Activated naive CD4-positive, alpha-beta T cell treated with anti-CD3 and anti-CD28 coated beads, Interleukin-2, amount 10 ng/mL, durations not matched to agents 7 days and 5 days (primary cell): Measurements from ENCODE around the gene FBRS.

ENCODE experiments used
- CTCF ChIA-PET: fragments of 350-600 bp; sonication (Branson Sonifier 250); formaldehyde crosslinking; loops from one replicate; lab custom pipeline; 2021; ENCODE audit warnings: antibody characterized with exemption; lab: Charles Lee
- DNase-seq: peaks from one replicate; pipeline ENCODE4 v3.0.0-alpha.2; 2020
- H3K27ac Mint-ChIP-seq: one replicate; pipeline ENCODE4 v1.8.0; 2021; ENCODE audit warnings: mild to moderate bottlenecking, moderate library complexity, mixed read lengths
- H3K27me3 Mint-ChIP-seq: one replicate; pipeline ENCODE4 v1.8.0; 2021; ENCODE audit warnings: mild to moderate bottlenecking, mixed read lengths
- H3K36me3 Mint-ChIP-seq: one replicate; pipeline ENCODE4 v1.8.0; 2021; ENCODE audit warnings: mixed read lengths
- H3K4me1 Mint-ChIP-seq: one replicate; pipeline ENCODE4 v1.8.0; 2021; ENCODE audit warnings: mixed read lengths
- H3K4me3 Mint-ChIP-seq: one replicate; pipeline ENCODE4 v1.8.0; 2021; ENCODE audit warnings: mild to moderate bottlenecking, moderate library complexity, mixed read lengths
- H3K9me3 Mint-ChIP-seq: one replicate; pipeline ENCODE4 v1.8.0; 2021; ENCODE audit warnings: mixed read lengths

FBRS gene

DNA sequence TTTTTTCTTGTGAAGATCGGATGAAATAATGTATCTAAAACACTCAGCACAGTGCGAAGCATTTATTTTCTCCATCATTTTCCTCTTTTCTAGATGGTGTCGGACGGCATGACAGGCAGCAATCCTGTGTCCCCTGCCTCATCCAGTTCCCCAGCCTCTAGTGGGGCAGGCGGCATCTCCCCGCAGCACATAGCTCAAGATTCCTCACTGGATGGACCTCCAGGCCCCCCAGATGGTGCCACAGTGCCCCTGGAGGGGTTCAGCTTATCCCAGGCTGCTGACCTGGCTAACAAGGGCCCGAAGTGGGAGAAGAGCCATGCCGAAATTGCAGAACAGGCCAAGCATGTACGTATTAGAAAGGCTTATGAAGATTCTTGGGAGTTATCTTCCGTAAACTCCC is 45.7 kb downstream of the FBRS start:
- no peaks in the 10 kb centered on the region for H3K27me3 Mint-ChIP-seq
- peaks cover 54% of the 10 kb centered on the region for H3K36me3 Mint-ChIP-seq
- H3K4me1 Mint-ChIP-seq: peaks cover 18% of the 10 kb centered on the region
- H3K27ac Mint-ChIP-seq: no peak overlapping the region
- CTCF ChIA-PET: interaction anchor here (0.6 kb wide), 1 partner anchor 10 kb away, joined by 3 read pairs; no protein-coding TSS in a partner anchor
- no peak for DNase-seq
- H3K9me3 Mint-ChIP-seq: no peaks in the 10 kb centered on the region
- H3K4me3 Mint-ChIP-seq: no peak overlapping the region

DNA sequence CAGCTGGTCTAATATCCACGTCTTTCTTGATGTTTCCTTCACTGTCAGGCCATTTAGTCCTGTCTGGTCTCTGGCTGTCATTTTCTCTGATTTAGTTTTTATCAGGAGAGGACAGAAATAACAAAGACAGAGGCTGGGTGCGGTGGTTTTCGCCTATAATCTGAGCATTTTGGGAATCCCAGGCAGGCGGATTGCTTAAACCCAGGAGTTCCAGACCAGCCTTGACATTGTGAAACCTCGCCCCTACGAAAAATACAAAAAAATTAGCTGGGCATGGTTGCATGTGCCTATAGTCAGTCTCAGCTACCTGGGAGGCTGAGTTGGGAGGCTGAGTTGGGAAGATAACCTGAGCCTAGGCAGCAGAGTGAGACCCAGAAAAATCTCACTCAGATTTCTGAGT is 47.8 kb downstream of the FBRS start:
- Mint-ChIP-seq H3K36me3 (peaks cover 57% of the 10 kb centered on the region), H3K4me3 (no peak overlapping the region), H3K9me3 (no peaks in the 10 kb centered on the region), H3K4me1 (peaks cover 2% of the 10 kb centered on the region), H3K27ac (no peak overlapping the region), H3K27me3 (no peaks in the 10 kb centered on the region)
- no peak for DNase-seq
- CTCF ChIA-PET: interaction anchor here (1.3 kb wide), 1 partner anchor 235 kb away, joined by 4 read pairs; no protein-coding TSS in a partner anchor

DNA sequence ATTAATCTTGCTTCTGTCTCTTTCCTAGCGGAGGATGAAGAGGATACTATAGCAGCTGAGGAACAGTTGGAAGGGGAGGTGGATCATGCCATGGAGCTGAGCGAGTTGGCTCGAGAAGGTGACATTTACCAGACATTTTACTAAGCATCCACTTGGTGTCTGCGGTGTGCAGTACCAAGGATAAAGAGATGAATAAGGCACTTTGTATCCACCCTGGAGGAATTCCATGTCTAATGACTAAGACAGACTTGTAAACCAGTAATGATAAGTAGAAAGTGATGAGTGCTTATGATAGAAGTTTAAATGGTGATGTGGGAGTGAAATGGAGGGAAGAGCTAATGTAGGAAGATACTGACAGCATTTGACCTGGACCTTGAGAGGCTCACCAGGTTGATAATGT is 52.7 kb downstream of the FBRS start:
- no peaks in the 10 kb centered on the region for H3K27me3 Mint-ChIP-seq
- CTCF ChIA-PET: interaction anchor here (1.5 to 3.5 kb wide), 2 partner anchors 11 to 13 kb away, joined by 4 to 10 read pairs; no protein-coding TSS in a partner anchor
- H3K36me3 Mint-ChIP-seq: peaks cover 74% of the 10 kb centered on the region
- DNase-seq: no peak
- H3K4me3 Mint-ChIP-seq: no peak overlapping the region
- H3K4me1 Mint-ChIP-seq: peaks cover 22% of the 10 kb centered on the region
- no peaks in the 10 kb centered on the region for H3K9me3 Mint-ChIP-seq
- no peak overlapping the region for H3K27ac Mint-ChIP-seq

DNA sequence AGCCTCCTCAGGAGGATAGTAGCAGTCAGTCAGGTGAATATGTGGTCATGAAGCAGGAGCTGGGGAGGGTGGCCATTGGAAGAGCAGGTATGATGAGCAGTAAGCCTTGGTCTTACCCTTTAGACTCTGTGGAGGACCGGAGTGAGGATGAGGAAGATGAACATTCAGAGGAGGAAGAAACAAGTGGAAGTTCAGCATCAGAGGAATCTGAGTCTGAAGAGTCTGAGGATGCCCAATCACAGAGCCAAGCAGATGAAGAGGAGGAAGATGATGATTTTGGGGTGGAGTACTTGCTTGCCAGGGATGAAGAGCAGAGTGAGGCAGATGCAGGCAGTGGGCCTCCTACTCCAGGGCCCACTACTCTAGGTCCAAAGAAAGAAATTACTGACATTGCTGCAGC is 53.5 kb downstream of the FBRS start:
- DNase-seq: no peak
- CTCF ChIA-PET: interaction anchor here (1.5 to 3.5 kb wide), 3 partner anchors 10 to 17 kb away, joined by 3 to 10 read pairs (median 4); no protein-coding TSS in a partner anchor
- Mint-ChIP-seq H3K27ac (peak overlapping the region; percentile 66), H3K4me1 (peaks cover 29% of the 10 kb centered on the region), H3K9me3 (no peaks in the 10 kb centered on the region), H3K36me3 (peaks cover 78% of the 10 kb centered on the region), H3K27me3 (no peaks in the 10 kb centered on the region), H3K4me3 (no peak overlapping the region)

DNA sequence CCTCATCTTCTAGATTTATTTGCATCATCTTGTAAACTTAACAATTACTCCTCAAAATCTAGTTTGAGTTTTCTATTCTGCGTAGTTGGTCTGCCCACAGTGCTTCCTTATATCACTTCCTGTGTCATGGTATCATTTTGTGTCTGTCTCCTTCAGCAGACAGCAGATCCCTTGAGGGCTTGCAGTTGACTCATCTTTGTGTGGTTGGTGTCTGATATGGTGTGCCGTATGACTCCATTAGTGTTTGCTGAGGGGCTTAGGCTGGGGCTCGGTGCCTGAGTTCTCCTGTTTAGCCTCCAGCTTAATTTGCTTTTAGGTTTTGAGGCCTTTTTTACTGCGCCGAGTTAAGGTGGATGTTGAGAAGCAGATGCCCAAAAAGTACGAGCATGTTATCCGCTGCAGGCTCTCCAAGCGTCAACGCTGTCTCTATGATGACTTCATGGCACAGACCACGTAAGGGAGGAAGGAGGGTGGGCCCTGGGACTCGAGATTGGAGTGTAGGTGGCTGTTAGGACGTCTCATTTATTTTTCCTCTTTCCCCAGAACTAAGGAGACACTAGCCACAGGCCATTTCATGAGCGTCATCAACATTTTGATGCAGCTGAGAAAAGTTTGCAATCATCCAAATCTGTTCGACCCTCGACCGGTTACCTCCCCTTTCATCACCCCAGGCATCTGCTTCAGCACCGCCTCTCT is 57.7 kb downstream of the FBRS start:
- Mint-ChIP-seq H3K4me3 (no peak overlapping the region), H3K36me3 (peaks cover 67% of the 10 kb centered on the region), H3K27ac (peak overlapping the region; percentile 90), H3K9me3 (no peaks in the 10 kb centered on the region), H3K27me3 (no peaks in the 10 kb centered on the region), H3K4me1 (peaks cover 37% of the 10 kb centered on the region)
- CTCF ChIA-PET: interaction anchor here (0.5 kb wide), 1 partner anchor 22 kb away, joined by 3 read pairs; no protein-coding TSS in a partner anchor
- DNase-seq: peak; percentile 41

DNA sequence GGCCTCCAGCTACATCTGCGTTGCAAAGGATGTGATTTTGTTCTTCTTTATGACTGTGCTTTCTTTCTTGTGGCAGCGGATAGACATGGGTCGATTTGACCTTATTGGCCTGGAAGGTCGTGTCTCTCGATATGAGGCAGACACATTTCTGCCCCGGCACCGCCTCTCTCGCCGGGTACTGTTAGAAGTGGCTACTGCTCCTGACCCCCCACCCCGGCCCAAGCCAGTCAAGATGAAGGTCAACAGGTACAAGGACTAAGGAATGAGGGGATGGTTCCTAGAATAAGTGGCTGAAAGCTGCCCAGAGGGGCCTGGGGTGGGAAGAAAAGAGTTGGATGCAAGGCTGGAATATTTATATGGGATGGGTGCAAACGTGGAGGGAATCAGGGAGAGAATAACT is 61.9 kb downstream of the FBRS start:
- Mint-ChIP-seq H3K27me3 (no peaks in the 10 kb centered on the region), H3K4me1 (peaks cover 23% of the 10 kb centered on the region), H3K27ac (no peak overlapping the region), H3K4me3 (no peak overlapping the region), H3K36me3 (peaks cover 73% of the 10 kb centered on the region), H3K9me3 (no peaks in the 10 kb centered on the region)
- no peak for DNase-seq
- CTCF ChIA-PET: no interaction called here
